Measurements from ENCODE around the gene PI4KA. TPM values are rescaled to one million over a fixed set of nuclear protein-coding genes. Genes with fewer than 3 reads are reported as not detected.

The PI4KA gene
- total RNA-seq, 1 experiment from 2014 or later, result 65.8 TPM

GRCh38 chr22:20779014-20779817 lies 79.4 kb downstream of the PI4KA start:
- Histone ChIP-seq H3K56ac (ENCODE audit: insufficient read length, low read depth, low read length) (no peak overlapping the region), H3T11ph (ENCODE audit: low read length) (no peak overlapping the region), H3K23ac (ENCODE audit: insufficient read length, low read depth, low read length) (no peak overlapping the region), H4K8ac (replicated peaks; ENCODE audit: insufficient read length, low read depth, low read length) (no peak overlapping the region), H3K23me2 (ENCODE audit: insufficient read length, low read depth, low read length, poor library complexity, severe bottlenecking) (no peaks in the 10 kb centered on the region), H2AFZ (ENCODE audit: low read length) (no peak overlapping the region), H4K20me1 (ENCODE audit: control insufficient read depth, insufficient read depth, insufficient read length) (no peaks in the 10 kb centered on the region), H2BK12ac (ENCODE audit: insufficient read length, low read depth, low read length) (no peak overlapping the region), H3K9me3 (ENCODE audit: control insufficient read depth, low read depth, low read length) (no peaks in the 10 kb centered on the region), H3K4ac (ENCODE audit: low read depth, low read length) (no peak overlapping the region), H3K14ac (ENCODE audit: insufficient read depth, low read length) (no peak overlapping the region), H3K79me2 (ENCODE audit: insufficient read depth, low read length) (no peaks in the 10 kb centered on the region), H3K9ac (ENCODE audit: extremely low read depth, insufficient read length, low read length) (no peak overlapping the region), H2BK20ac (ENCODE audit: low read depth, low read length, poor library complexity, severe bottlenecking) (no peak overlapping the region), H3K27ac (ENCODE audit: insufficient read length, low read depth, low read length) (no peak overlapping the region), H2BK120ac (ENCODE audit: low read depth, low read length, poor library complexity, severe bottlenecking) (no peak overlapping the region), H3K18ac (ENCODE audit: insufficient read length, low read depth, low read length) (no peak overlapping the region), H3K4me1 (ENCODE audit: insufficient read depth, low read length) (no peaks in the 10 kb centered on the region; the same call in none of the 2 replicates), H3K79me1 (ENCODE audit: insufficient read depth, low read depth, low read length, poor library complexity, severe bottlenecking) (no peaks in the 10 kb centered on the region), H2BK15ac (ENCODE audit: low read depth, low read length) (no peak overlapping the region), H4K5ac (ENCODE audit: insufficient read length, low read depth, low read length) (no peak overlapping the region), H2BK5ac (ENCODE audit: insufficient read length, low read length) (no peak overlapping the region), H3K27me3 (ENCODE audit: insufficient read depth, low read length) (no peaks in the 10 kb centered on the region), H4K91ac (ENCODE audit: insufficient read length, low read depth, low read length) (no peak overlapping the region), H3K4me2 (ENCODE audit: insufficient read depth, insufficient read length, low read length) (no peak overlapping the region), H2AK5ac (ENCODE audit: insufficient read length, low read length) (no peak overlapping the region)
- no CpG with 5 or more reads among the region's 25 CpGs for WGBS (ENCODE audit: extremely low coverage, insufficient read length, low lambda C conversion rate)
- Mint-ChIP-seq H3K4me1 (peaks cover 16 to 23% of the 10 kb centered on the region in 2 experiments), H3K9me3 (no peaks in the 10 kb centered on the region), H3K27me3 (ENCODE audit: low read depth) (no peaks in the 10 kb centered on the region), H3K4me3 (no peak overlapping the region; a peak in 1 of 5 replicates), H3K27ac (peak overlapping the region in 1 of 3 experiments; percentile 40; a peak in 2 of 7 replicates), H3K36me3 (ENCODE audit: insufficient read depth in 1 of 3, low read depth in 3 of 3) (peaks cover 0 to 6% (median 0%) of the 10 kb centered on the region in 3 experiments; a peak in 1 of 7 replicates)
- no peak for DNase-seq
- TF ChIP-seq CTCF (conservative IDR thresholded peaks at IDR 0.05), result no peak
